ENCODE results near the gene HCAR2. TPM values are rescaled to one million over a fixed set of nuclear protein-coding genes. Genes with fewer than 3 reads are reported as not detected.
"Not testable (repeated sequence)": the region's sequence is repeated elsewhere in the genome, so short reads cannot be mapped to it uniquely, and the experiment has no call there.

The HCAR2 gene
- total and polyA plus RNA-seq, 8 donors: 0.18 to 8.2 (median 2.6) TPM; not detected in 3

- 77 to 88% (median 81%) methylated on average over 16 of the region's 16 CpGs for WGBS, 5 donors
- no peaks in the 10 kb centered on the region for H3K9me3 ChIP-seq
- no peak for DNase-seq
- intact Hi-C loops (cut with DNase I; ENCODE audit: low total_unique reads): no loop called here
- no peak overlapping the region for H3K27ac ChIP-seq
- H3K36me3 ChIP-seq: no peaks in the 10 kb centered on the region
- peaks cover 0 to 5% (median 0%) of the 10 kb centered on the region in 4 donors for H3K4me1 ChIP-seq
- H3K4me3 ChIP-seq: no peak overlapping the region
- no peaks in the 10 kb centered on the region for H3K27me3 ChIP-seq
- TF ChIP-seq POLR2AphosphoS5 (IDR thresholded peaks at IDR 0.05) (no peak), EP300 (IDR thresholded peaks at IDR 0.05) (no peak), POLR2A (IDR thresholded peaks at IDR 0.05) (no peak)
- TF ChIP-seq, protein P1, sequence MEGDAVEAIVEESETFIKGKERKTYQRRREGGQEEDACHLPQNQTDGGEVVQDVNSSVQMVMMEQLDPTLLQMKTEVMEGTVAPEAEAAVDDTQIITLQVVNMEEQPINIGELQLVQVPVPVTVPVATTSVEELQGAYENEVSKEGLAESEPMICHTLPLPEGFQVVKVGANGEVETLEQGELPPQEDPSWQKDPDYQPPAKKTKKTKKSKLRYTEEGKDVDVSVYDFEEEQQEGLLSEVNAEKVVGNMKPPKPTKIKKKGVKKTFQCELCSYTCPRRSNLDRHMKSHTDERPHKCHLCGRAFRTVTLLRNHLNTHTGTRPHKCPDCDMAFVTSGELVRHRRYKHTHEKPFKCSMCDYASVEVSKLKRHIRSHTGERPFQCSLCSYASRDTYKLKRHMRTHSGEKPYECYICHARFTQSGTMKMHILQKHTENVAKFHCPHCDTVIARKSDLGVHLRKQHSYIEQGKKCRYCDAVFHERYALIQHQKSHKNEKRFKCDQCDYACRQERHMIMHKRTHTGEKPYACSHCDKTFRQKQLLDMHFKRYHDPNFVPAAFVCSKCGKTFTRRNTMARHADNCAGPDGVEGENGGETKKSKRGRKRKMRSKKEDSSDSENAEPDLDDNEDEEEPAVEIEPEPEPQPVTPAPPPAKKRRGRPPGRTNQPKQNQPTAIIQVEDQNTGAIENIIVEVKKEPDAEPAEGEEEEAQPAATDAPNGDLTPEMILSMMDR (IDR thresholded peaks at IDR 0.05): no peak
Observed at GRCh38 chr12:122661246-122661645, 41.9 kb downstream of the HCAR2 start.

DNA sequence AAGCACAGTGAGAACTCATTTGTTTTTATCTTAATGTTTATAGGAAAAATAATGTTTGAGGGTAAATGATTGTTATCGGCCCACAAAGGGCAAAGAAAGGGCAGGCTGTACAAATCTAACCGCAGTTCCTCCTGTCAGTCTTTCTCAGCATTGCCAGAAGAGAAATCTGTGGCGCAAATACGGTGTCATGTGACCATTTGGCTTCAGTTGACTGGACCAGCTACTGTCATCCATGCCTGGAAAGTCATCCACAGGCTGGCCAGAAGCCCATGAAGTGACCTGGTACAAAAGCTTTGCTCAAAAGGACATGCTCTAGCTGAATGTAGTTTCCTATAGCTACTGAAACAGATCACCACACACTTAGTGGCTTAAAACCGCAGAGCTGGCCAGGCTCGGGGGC is 43.6 kb downstream of the HCAR2 start:
- WGBS, 5 donors: 41 to 73% (median 59%) methylated on average over 6 of the region's 6 CpGs
- Histone ChIP-seq H3K27ac (no peak overlapping the region), H3K4me1 (peaks cover 0 to 5% (median 0%) of the 10 kb centered on the region in 4 donors), H3K27me3 (no peaks in the 10 kb centered on the region), H3K36me3 (no peaks in the 10 kb centered on the region), H3K9me3 (no peaks in the 10 kb centered on the region), H3K4me3 (no peak overlapping the region)
- DNase-seq: peak in 1 of 2 donors; percentile 70
- intact Hi-C loops (cut with DNase I; ENCODE audit: low total_unique reads): no loop called here
- TF ChIP-seq EP300 (IDR thresholded peaks at IDR 0.05) (no peak), POLR2AphosphoS5 (IDR thresholded peaks at IDR 0.05) (no peak), POLR2A (IDR thresholded peaks at IDR 0.05) (no peak)
- TF ChIP-seq, protein P1 (IDR thresholded peaks at IDR 0.05): no peak

DNA sequence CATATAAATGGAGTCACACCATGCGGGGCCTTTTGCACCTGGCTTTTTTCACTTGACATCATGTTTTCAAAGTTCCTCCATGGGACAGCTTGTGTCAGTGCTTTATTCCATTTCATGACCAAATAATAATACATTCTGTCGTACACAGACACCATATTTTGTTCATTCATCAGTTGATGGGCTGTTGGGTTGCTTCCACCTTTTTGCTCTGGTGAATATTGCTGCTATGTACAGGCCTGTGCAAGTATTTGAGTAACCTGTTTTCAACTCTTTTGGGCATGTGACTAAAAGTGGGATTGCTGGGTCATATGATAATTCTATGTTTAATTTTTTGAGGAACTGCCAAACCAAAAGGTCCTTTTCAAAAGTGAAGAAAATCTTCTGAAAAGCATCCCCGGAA is 46.9 kb downstream of the HCAR2 start:
- Histone ChIP-seq H3K9me3 (no peaks in the 10 kb centered on the region), H3K4me3 (no peak overlapping the region), H3K27me3 (no peaks in the 10 kb centered on the region), H3K27ac (no peak overlapping the region), H3K4me1 (peaks cover 0 to 5% (median 2%) of the 10 kb centered on the region in 4 donors), H3K36me3 (no peaks in the 10 kb centered on the region)
- intact Hi-C loops (cut with DNase I; ENCODE audit: low total_unique reads): no loop called here
- no peak for DNase-seq
- TF ChIP-seq, protein P1 (IDR thresholded peaks at IDR 0.05): no peak
- WGBS, 5 donors: 86 to 95% (median 90%) methylated on average over 3 of the region's 3 CpGs

GRCh38 chr12:122653291-122653690 is 49.9 kb downstream of the HCAR2 start:
- H3K4me1 ChIP-seq: not testable (repeated sequence)

GRCh38 chr12:122651520-122652224 is 51.5 kb downstream of the HCAR2 start:
- Histone ChIP-seq H3K36me3 (no peaks in the 10 kb centered on the region), H3K27me3 (no peaks in the 10 kb centered on the region), H3K4me3 (no peak overlapping the region), H3K4me1 (peaks cover 0 to 7% (median 0%) of the 10 kb centered on the region in 4 donors), H3K9me3 (no peaks in the 10 kb centered on the region), H3K27ac (peak overlapping the region in 3 of 5 donors; percentile 48 to 64 (median 58))
- WGBS, 5 donors: 37 to 58% (median 44%) methylated on average over 11 of the region's 11 CpGs
- intact Hi-C loops (cut with DNase I; ENCODE audit: low total_unique reads): no loop called here
- DNase-seq: peak in 1 of 2 donors; percentile 56
- no peak for TF ChIP-seq POLR2A (IDR thresholded peaks at IDR 0.05)
- TF ChIP-seq POLR2AphosphoS5 (IDR thresholded peaks at IDR 0.05): no peak
- no peak for TF ChIP-seq EP300 (IDR thresholded peaks at IDR 0.05)
- TF ChIP-seq, protein P1 (IDR thresholded peaks at IDR 0.05): no peak

More at GRCh38 chr12:122653291-122653690, 49.9 kb downstream of the HCAR2 start:
- intact Hi-C loops (cut with DNase I; ENCODE audit: low total_unique reads); H3K36me3 ChIP-seq; DNase-seq; H3K4me3 ChIP-seq; H3K27ac ChIP-seq; H3K9me3 ChIP-seq; H3K27me3 ChIP-seq: not testable (repeated sequence)
- WGBS, 5 donors: 93 to 97% (median 94%) methylated on average over 8 of the region's 8 CpGs
